Stimulated activated CD8-positive, alpha-beta memory T cell treated with anti-CD3 and anti-CD28 coated beads, Interleukin-15, amount 100 ng/mL, for 24 hours (primary cell): Measurements from ENCODE around the gene ZNF786.
"Not testable (repeated sequence)": the region's sequence is repeated elsewhere in the genome, so short reads cannot be mapped to it uniquely, and the experiment has no call there.

Experiments
- DNase-seq: peaks from one replicate; pipeline ENCODE4 v3.0.0-alpha.2; 2020; ENCODE audit warnings: low read depth

The ZNF786 gene

GRCh38 chr7:149084407-149084806, 6.1 kb downstream of the ZNF786 start:
- no peak for DNase-seq

- no peak for DNase-seq
Observed at GRCh38 chr7:149081914-149082313, 8.6 kb downstream of the ZNF786 start.

GRCh38 chr7:149077594-149077993, 12.9 kb downstream of the ZNF786 start:
- DNase-seq: no peak

- DNase-seq: no peak
Observed at GRCh38 chr7:149075286-149075685, 15.2 kb downstream of the ZNF786 start.

- DNase-seq: no peak
Observed at GRCh38 chr7:149074116-149074885, 16.2 kb downstream of the ZNF786 start.

GRCh38 chr7:149072438-149072775, 18.1 kb downstream of the ZNF786 start:
- DNase-seq: no peak

GRCh38 chr7:149071641-149072437, 18.7 kb downstream of the ZNF786 start:
- peak; percentile 21 for DNase-seq

- no peak for DNase-seq
Observed at GRCh38 chr7:149071182-149071635, 19.3 kb downstream of the ZNF786 start.

- no peak for DNase-seq
Observed at GRCh38 chr7:149070372-149071125, 20.0 kb downstream of the ZNF786 start.

GRCh38 chr7:149067869-149068268, 22.6 kb downstream of the ZNF786 start:
- no peak for DNase-seq

- DNase-seq: no peak
Observed at GRCh38 chr7:149063476-149063875, 27.0 kb downstream of the ZNF786 start.

- not testable (repeated sequence) for DNase-seq
Observed at GRCh38 chr7:149062217-149062899, 28.2 kb downstream of the ZNF786 start.

GRCh38 chr7:149060156-149060555, 30.4 kb downstream of the ZNF786 start:
- no peak for DNase-seq

- no peak for DNase-seq
Observed at GRCh38 chr7:149053885-149054284, 36.6 kb downstream of the ZNF786 start.

- DNase-seq: no peak
Observed at GRCh38 chr7:149053384-149053783, 37.1 kb downstream of the ZNF786 start.

- no peak for DNase-seq
Observed at GRCh38 chr7:149050941-149051340, 39.6 kb downstream of the ZNF786 start.

GRCh38 chr7:149048805-149049204, 41.7 kb downstream of the ZNF786 start:
- no peak for DNase-seq

GRCh38 chr7:149046416-149046815, 44.1 kb downstream of the ZNF786 start:
- DNase-seq: no peak

GRCh38 chr7:149043936-149044335, 46.6 kb downstream of the ZNF786 start:
- no peak for DNase-seq

- no peak for DNase-seq
Observed at GRCh38 chr7:149041350-149041749, 49.2 kb downstream of the ZNF786 start.

- not testable (repeated sequence) for DNase-seq
Observed at GRCh38 chr7:149038641-149039040, 51.9 kb downstream of the ZNF786 start.

GRCh38 chr7:149036676-149037075, 53.8 kb downstream of the ZNF786 start:
- no peak for DNase-seq
